PFSK-1 (cell line): ENCODE data around the gene TAF7L.

Experiments used
- FOXP2 ChIP-seq: optimal IDR thresholded peaks from 2 replicates; pipeline ENCODE3; 2011; ENCODE audit warnings: borderline replicate concordance, control low read depth, inconsistent platforms; ENCODE audit not compliant: insufficient read depth; ENCODE audit errors: extremely low read length, extremely low read depth
- POLR2AphosphoS5 ChIP-seq: IDR thresholded peaks from 2 replicates; pipeline ENCODE4 v1.6.1; 2012; ENCODE audit warnings: low read depth, mild to moderate bottlenecking, control low read depth, low read length, moderate library complexity
- SIN3A ChIP-seq: IDR thresholded peaks from 2 replicates; pipeline ENCODE4 v1.6.1; 2012; ENCODE audit warnings: mild to moderate bottlenecking, low read length, moderate library complexity, borderline replicate concordance; ENCODE audit not compliant: insufficient read depth
- TAF1 ChIP-seq: IDR thresholded peaks from 2 replicates; pipeline ENCODE4 v1.6.1; 2012; ENCODE audit warnings: low read length, control low read depth, borderline replicate concordance; ENCODE audit not compliant: insufficient read depth
- TF ChIP-seq, protein P1 (sequence below), 2 experiments: IDR thresholded peaks; 2 replicates each; pipeline versions ENCODE4 v1.6.1 to v1.8.0; 2011 to 2012; ENCODE audit warnings: low read depth in 2 of 2, low read length in 2 of 2, control low read depth in 1 of 2, inconsistent platforms in 1 of 2, mild to moderate bottlenecking in 1 of 2, moderate library complexity in 1 of 2; ENCODE audit not compliant: insufficient read depth in 1 of 2

TAF7L gene

DNA sequence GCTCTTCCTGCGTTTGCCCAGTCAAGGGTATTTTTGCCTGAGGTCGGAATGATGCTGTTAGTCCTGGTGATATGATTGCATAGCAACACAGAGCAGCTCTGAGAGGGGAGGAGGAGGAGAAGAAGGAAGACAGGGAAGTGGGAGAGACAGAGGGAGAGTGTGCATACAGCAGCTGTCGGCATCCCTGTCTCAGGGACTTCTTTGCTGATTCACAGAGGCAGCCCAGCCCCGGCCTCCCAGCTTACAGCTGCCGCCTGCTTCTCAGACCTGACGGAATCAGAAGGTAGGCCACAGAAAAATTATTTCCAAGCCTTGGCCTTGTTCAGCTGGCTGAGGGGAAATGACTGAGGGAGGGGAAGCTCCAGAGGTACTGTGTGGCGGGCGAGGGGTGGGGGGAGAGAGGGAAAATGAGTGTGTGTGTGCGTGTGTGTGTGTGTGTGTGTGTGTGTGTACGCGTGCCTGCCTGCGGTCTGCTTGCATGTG lies 71.2 kb downstream of the TAF7L start:
- TF ChIP-seq TAF1, result no peak
- no peak for TF ChIP-seq POLR2AphosphoS5
- TF ChIP-seq SIN3A, result no peak
- TF ChIP-seq, protein P1, sequence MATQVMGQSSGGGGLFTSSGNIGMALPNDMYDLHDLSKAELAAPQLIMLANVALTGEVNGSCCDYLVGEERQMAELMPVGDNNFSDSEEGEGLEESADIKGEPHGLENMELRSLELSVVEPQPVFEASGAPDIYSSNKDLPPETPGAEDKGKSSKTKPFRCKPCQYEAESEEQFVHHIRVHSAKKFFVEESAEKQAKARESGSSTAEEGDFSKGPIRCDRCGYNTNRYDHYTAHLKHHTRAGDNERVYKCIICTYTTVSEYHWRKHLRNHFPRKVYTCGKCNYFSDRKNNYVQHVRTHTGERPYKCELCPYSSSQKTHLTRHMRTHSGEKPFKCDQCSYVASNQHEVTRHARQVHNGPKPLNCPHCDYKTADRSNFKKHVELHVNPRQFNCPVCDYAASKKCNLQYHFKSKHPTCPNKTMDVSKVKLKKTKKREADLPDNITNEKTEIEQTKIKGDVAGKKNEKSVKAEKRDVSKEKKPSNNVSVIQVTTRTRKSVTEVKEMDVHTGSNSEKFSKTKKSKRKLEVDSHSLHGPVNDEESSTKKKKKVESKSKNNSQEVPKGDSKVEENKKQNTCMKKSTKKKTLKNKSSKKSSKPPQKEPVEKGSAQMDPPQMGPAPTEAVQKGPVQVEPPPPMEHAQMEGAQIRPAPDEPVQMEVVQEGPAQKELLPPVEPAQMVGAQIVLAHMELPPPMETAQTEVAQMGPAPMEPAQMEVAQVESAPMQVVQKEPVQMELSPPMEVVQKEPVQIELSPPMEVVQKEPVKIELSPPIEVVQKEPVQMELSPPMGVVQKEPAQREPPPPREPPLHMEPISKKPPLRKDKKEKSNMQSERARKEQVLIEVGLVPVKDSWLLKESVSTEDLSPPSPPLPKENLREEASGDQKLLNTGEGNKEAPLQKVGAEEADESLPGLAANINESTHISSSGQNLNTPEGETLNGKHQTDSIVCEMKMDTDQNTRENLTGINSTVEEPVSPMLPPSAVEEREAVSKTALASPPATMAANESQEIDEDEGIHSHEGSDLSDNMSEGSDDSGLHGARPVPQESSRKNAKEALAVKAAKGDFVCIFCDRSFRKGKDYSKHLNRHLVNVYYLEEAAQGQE (IDR thresholded peaks at IDR 0.05; ENCODE audit: insufficient read depth in 1 of 2, low read depth in 2 of 2, low read length in 2 of 2), result no peak
- no peak for TF ChIP-seq FOXP2

DNA sequence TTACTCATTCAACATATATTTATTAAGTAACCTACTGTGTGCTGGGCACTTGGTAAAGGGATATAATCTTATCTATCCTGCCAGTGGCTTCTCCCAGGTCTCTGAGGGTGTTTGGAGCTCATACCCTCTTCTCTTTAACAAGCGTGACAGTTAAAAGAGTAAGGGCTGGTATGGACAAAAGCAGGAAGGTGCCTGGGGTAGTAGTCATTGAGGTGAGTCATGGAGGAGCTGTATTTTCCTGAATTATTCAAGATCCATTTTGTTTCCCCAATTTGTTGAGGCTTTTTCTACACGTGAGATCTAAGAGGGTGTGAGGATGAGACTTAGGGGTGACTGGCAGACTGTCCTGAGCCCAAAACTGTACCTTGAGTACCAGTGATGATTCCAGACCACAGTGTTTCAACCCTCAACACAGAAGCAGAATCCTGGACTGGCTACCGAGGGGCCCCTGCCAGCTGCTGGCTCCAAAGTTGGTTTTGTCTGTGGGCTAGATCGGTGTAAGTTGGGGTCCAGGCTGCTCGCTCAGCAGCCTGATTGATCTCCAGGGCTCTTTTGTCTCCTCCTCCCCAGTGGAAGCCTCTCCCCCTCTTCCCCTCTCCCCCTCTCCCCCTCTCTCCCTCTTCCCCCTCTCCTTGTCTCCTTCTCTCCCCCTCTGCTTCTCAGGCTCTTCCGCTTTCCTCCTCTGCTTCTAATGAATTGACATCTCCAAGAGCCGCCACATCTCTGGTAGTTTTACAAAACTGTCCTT lies 71.8 kb downstream of the TAF7L start, which contains the start of gene DRP2:
Gene DRP2 (plus strand): TSS at position 671 of the 748 bp plus-strand sequence. CDS start 11,862 bp downstream, outside the sequence.
- no peak for TF ChIP-seq TAF1
- TF ChIP-seq SIN3A, result no peak
- TF ChIP-seq, protein P1 (IDR thresholded peaks at IDR 0.05; ENCODE audit: insufficient read depth in 1 of 2, low read depth in 2 of 2, low read length in 2 of 2), result no peak
- TF ChIP-seq POLR2AphosphoS5, result no peak
- no peak for TF ChIP-seq FOXP2
